Hepatocyte (in vitro differentiated cells): ENCODE data around the gene HINFP.

ENCODE experiments used
- CTCF ChIP-seq: fragments of 200-600 bp; sonication (generic); IDR thresholded peaks from 2 replicates; pipeline ENCODE4 v1.5.1; 2016; ENCODE audit warnings: antibody characterized with exemption, mild to moderate bottlenecking; ENCODE audit not compliant: poor library complexity
- EZH2phosphoT487 ChIP-seq: fragments of 200-600 bp; sonication (generic); IDR thresholded peaks from one replicate; pipeline ENCODE4 v1.6.1; 2018; ENCODE audit warnings: antibody characterized with exemption, mild to moderate bottlenecking, low read depth, moderate library complexity; ENCODE audit not compliant: unreplicated experiment, severe bottlenecking

DNA sequence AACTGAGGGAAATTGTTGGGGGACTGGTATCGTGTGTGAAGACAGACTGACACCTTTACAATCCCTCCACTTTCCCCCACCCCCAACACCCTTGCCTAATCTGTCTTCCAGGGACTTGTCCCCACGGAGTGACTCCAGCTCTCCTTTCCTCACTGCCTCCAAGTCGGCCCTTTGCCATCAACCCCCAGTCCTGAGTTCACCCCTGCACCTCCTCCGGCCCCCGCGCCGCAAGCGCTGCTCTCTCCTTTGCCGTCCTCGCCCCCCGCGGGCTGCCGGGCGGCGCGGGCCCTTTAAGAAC, 27.3 kb downstream of the HINFP start:
- TF ChIP-seq CTCF (no peak), EZH2phosphoT487 (no peak)
